Measurements from ENCODE around the gene ZFAND3. TPM values are rescaled to one million over a fixed set of nuclear protein-coding genes. Genes with fewer than 3 reads are reported as not detected.

The ZFAND3 gene
- total and polyA plus RNA-seq, 2 experiments from 2014 or later = 36.5 to 50.0 TPM

DNA sequence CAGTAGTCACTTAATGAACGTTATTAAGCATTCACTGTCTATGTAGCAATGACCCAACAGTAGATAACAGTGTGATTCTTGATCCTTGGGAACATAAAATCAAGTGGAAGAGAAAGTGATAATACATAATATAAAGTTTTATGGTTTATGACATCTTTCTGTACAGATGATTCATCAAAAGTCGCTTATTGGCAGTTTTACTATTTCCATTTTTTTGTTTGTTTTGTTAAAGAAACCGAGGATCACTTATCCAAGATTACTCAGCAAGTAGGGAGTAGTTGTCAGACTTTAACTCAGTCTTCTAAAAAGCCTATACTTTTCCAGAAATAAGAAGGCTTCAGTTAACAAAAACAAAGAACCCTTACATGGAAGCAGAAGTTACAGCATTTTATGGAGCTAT is 260.8 kb downstream of the ZFAND3 start:
- 67% methylated on average over 3 of the region's 3 CpGs for WGBS (ENCODE audit: low lambda C conversion rate, missing lambda C conversion rate)
- Histone ChIP-seq H3K36me3 (replicated peaks; ENCODE audit: insufficient read depth, low read depth) (no peaks in the 10 kb centered on the region), H4K20me1 (ENCODE audit: insufficient read depth, poor library complexity, severe bottlenecking) (peaks cover 36% of the 10 kb centered on the region), H2AFZ (no peak overlapping the region), H3K9me3 (ENCODE audit: low read depth) (no peaks in the 10 kb centered on the region), H3K4me2 (no peak overlapping the region), H3K27me3 (no peaks in the 10 kb centered on the region), H3K4me1 (ENCODE audit: insufficient read depth) (peaks cover 10% of the 10 kb centered on the region), H3K27ac (peak overlapping the region; percentile 20), H3K79me2 (peaks cover 22% of the 10 kb centered on the region), H3K9me2 (replicated peaks; ENCODE audit: insufficient read depth) (no peaks in the 10 kb centered on the region), H3K4me3 (no peak overlapping the region)
- TF ChIP-seq, protein P1, sequence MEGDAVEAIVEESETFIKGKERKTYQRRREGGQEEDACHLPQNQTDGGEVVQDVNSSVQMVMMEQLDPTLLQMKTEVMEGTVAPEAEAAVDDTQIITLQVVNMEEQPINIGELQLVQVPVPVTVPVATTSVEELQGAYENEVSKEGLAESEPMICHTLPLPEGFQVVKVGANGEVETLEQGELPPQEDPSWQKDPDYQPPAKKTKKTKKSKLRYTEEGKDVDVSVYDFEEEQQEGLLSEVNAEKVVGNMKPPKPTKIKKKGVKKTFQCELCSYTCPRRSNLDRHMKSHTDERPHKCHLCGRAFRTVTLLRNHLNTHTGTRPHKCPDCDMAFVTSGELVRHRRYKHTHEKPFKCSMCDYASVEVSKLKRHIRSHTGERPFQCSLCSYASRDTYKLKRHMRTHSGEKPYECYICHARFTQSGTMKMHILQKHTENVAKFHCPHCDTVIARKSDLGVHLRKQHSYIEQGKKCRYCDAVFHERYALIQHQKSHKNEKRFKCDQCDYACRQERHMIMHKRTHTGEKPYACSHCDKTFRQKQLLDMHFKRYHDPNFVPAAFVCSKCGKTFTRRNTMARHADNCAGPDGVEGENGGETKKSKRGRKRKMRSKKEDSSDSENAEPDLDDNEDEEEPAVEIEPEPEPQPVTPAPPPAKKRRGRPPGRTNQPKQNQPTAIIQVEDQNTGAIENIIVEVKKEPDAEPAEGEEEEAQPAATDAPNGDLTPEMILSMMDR (IDR thresholded peaks at IDR 0.05; ENCODE audit: poor library complexity) = no peak
- TF ChIP-seq EZH2 (IDR thresholded peaks at IDR 0.05; ENCODE audit: borderline replicate concordance) (no peak), EZH2phosphoT487 (IDR thresholded peaks at IDR 0.05; ENCODE audit: low read depth, severe bottlenecking, unreplicated experiment) (no peak)
- no peak for DNase-seq (ENCODE audit: low spot score)

GRCh38 chr6:38080889-38081288 is 261.4 kb downstream of the ZFAND3 start:
- H3K27me3 ChIP-seq = no peaks in the 10 kb centered on the region
- no peak overlapping the region for H3K4me2 ChIP-seq
- H3K27ac ChIP-seq = peak overlapping the region; percentile 20
- no peak overlapping the region for H3K4me3 ChIP-seq
- peaks cover 36% of the 10 kb centered on the region for H4K20me1 ChIP-seq (ENCODE audit: insufficient read depth, poor library complexity, severe bottlenecking)
- peaks cover 10% of the 10 kb centered on the region for H3K4me1 ChIP-seq (ENCODE audit: insufficient read depth)
- 71% methylated on average over 2 of the region's 2 CpGs for WGBS (ENCODE audit: low lambda C conversion rate, missing lambda C conversion rate)
- peak; percentile 19 for DNase-seq (ENCODE audit: low spot score)
- no peak for TF ChIP-seq EZH2phosphoT487 (IDR thresholded peaks at IDR 0.05; ENCODE audit: low read depth, severe bottlenecking, unreplicated experiment)
- TF ChIP-seq EZH2 (IDR thresholded peaks at IDR 0.05; ENCODE audit: borderline replicate concordance) = no peak
- TF ChIP-seq, protein P1 (IDR thresholded peaks at IDR 0.05; ENCODE audit: poor library complexity) = no peak
- no peaks in the 10 kb centered on the region for H3K9me3 ChIP-seq (ENCODE audit: low read depth)
- H3K79me2 ChIP-seq = peaks cover 24% of the 10 kb centered on the region
- no peaks in the 10 kb centered on the region for H3K9me2 ChIP-seq (replicated peaks; ENCODE audit: insufficient read depth)
- no peak overlapping the region for H2AFZ ChIP-seq
- no peaks in the 10 kb centered on the region for H3K36me3 ChIP-seq (replicated peaks; ENCODE audit: insufficient read depth, low read depth)

DNA sequence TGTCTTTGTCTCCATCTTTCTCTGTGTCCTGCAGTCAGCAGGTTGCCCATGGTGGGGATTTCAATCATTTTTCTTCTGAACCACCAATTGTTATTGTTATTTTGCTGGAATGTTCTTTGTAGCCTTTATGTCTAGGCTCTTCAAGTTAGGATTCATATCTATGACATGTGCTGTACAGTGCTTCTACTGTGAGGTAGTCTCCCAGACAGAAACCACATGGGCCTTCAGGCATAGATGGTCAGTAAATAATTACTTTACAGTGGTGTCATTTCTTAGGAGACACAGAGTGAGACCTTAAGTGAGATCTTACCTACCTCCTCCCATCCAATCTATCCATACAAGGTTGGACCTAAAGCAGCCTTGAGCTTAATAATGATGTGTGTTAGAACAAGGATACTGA is 265.5 kb downstream of the ZFAND3 start:
- H3K27ac ChIP-seq = no peak overlapping the region

More for the DNA sequence above, 265.5 kb downstream of the ZFAND3 start:
- Histone ChIP-seq H3K9me2 (replicated peaks; ENCODE audit: insufficient read depth) (no peaks in the 10 kb centered on the region), H3K79me2 (peaks cover 17% of the 10 kb centered on the region), H4K20me1 (ENCODE audit: insufficient read depth, poor library complexity, severe bottlenecking) (peaks cover 12% of the 10 kb centered on the region), H3K4me2 (no peak overlapping the region), H3K4me3 (no peak overlapping the region), H3K4me1 (ENCODE audit: insufficient read depth) (peaks cover 10% of the 10 kb centered on the region), H2AFZ (no peak overlapping the region), H3K36me3 (replicated peaks; ENCODE audit: insufficient read depth, low read depth) (no peaks in the 10 kb centered on the region), H3K27me3 (no peaks in the 10 kb centered on the region), H3K9me3 (ENCODE audit: low read depth) (no peaks in the 10 kb centered on the region)
- TF ChIP-seq EZH2 (IDR thresholded peaks at IDR 0.05; ENCODE audit: borderline replicate concordance) = no peak
- TF ChIP-seq EZH2phosphoT487 (IDR thresholded peaks at IDR 0.05; ENCODE audit: low read depth, severe bottlenecking, unreplicated experiment) = no peak
- TF ChIP-seq, protein P1 (IDR thresholded peaks at IDR 0.05; ENCODE audit: poor library complexity) = no peak
- DNase-seq (ENCODE audit: low spot score) = no peak

All from hepatocyte (in vitro differentiated cells).